NCI-H774 (cell line): ENCODE measurements around the gene FCGR2B.
A peak's percentile ranks its signal among the peaks of the same experiment; 100 is the strongest.
"Not testable (repeated sequence)": the region's sequence is repeated elsewhere in the genome, so short reads cannot be mapped to it uniquely, and the experiment has no call there.

Source experiments
- DNase-seq: peaks from one replicate; lab custom pipeline; 2025; lab: John Stamatoyannopoulos, UW

The FCGR2B gene

DNA sequence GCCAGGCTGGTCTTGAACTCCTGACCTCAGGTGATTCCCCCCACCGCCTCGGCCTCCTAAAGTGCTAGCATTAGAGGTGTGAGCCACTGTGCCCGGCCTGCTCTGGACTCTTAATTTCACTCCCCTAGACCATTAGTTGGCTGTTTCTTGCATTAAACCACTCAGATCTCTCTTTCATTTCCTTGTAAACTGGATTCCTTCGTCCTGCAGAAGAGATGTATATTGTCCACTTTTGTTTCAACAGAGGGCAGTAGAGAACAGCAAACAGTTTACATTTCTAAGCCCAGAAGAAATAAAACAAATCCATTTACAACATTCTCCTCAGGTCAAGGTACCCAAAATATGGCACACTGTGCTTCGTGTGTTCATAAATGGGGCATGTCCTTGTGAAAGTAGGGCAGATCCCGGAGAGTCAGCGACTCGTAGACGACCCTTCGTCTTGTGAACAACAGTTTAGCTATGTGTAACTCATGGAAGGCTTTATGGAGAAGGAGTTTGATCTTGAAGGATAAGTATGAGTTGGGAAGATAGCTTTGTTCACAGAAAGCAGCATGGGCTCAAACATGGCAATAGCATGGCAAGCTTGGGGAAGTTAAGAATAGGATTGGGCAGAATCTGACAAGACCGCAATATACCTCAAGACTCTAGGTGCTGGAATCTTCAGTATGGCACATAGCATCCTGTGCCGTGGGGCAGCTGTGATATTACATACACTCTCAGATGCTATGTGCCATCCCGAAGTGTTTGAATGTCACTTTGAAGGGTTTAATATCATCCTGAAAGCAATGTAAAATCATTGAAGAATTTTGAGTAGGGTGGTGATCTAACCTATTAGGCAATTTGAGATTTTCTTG, 15.2 kb upstream of the FCGR2B start:
- peak; percentile 4 for DNase-seq

DNA sequence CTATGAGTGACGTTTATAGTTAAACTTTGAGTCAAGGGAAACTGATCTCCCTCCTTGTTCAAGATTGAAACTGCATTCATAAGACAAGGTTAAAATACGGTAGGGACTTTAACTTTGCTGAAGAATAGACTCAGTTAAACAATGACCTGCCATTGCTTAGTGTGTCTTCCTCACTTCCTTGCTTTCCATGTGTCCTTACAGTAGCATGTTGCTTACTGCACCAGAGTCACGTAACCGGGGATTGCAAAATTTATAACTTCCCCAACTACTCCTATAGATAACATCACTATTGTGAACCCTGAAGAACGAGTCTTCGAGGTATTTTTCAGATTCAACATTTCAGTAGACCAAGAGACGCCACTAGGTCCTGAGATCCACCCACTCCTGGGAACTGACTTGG, 9.4 kb upstream of the FCGR2B start:
- not testable (repeated sequence) for DNase-seq

DNA sequence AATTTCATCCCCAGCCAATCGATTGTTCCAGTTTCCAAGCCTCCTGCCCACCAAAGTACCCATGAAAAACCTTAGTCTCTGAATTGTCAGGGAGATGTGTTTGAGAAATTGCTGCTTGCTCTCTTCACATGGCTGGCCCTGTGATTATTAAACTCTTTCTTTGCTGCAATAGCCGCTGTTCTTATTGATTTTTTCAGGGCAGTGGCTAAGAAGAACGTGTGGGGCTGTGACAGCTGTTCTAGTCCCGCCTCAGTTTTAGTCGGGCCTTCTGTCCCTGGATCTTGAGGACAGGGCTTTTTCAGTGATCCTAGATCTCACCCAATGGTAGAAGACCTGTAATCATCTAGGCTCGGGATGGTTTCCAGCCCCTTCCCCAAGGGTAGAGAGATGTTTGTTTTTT, 9.0 kb upstream of the FCGR2B start:
- DNase-seq: not testable (repeated sequence)

DNA sequence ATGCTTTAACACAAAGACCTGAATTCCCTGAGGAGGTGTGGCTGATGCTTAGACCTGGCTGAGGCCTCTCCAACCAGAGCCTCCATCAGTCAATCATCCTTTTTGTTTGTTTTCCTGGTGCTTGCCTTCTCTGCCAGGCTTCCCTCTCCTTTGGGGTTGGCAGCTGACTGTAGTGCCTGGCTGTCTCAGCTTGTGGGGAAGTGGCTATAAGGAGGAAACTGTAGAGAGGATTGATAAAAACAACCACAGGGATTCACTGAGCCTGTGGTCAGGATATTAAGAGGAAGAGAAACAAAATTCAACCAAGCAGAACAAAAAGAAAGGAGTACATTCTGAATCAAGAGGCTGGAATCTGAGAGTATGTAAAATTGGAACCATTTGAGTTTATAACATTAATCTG, 4.4 kb upstream of the FCGR2B start:
- not testable (repeated sequence) for DNase-seq

DNA sequence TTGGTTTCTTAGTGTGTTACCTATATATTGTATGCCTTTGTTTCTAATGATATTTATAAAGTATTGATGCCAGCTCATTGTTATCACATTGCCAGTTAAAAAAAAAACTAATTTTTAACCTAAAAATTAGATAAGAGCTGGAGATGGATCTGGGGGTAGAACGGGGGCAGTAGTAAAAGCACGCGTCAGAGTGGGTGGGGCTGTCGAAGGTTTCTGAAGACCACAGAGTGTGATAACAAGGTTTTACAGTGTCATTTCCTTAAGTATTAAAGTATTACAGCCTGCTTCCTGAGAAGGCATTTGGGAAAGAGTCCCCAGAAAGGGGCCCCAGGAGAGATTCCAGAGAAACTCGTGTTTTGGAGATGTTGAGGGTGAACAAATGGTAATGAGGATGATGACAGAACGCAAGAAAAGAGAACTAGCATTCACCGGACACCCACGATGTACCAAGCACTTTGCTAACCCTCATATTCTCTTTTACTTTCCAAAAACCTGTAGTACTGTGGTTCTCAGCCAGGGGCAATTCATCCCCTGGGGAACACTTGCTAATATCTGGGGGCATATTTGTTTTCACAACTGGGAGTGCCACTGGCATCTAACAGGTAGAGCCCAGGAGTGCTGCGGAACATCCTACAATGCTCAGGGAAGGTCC, 1.2 kb upstream of the FCGR2B start:
- DNase-seq: not testable (repeated sequence)

DNA sequence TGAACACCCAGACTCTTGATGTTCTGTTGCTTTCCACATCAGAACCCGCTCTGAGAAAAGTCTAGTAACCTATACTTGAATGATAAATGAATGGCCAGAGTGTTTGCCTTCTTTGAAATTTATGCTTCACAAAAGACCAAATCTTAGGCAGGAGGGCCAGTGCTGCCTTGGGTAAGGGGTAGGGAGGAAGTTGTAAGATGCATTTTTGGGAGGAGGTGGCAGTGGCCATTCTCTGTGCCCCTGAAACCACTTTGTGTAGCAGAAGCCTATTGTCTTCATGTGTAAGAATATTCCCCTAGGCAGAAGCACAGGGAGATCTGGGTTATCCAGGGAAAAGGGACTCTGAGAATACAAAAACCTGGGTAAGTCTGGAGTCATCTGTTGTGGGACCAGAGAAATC, 626 bp downstream of the FCGR2B start:
- DNase-seq: not testable (repeated sequence)

DNA sequence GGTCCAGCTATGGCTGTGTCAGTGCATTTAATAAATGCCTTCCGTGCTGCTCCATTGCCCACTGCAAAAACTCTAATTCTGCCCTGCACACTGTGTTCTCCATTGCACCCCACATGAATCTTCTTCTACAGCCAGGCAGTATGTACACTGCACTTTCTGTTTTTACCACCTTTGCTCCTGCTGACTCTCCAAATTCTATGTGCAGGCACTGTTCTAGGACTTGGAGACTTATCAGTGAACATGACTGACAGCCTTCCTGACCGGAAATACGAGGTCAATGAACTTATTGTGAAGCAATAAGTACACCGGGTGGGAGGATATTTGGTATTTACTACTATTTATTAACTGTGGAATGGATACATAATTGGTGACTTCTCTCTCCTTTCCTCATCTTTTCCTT, 1.7 kb downstream of the FCGR2B start:
- not testable (repeated sequence) for DNase-seq

DNA sequence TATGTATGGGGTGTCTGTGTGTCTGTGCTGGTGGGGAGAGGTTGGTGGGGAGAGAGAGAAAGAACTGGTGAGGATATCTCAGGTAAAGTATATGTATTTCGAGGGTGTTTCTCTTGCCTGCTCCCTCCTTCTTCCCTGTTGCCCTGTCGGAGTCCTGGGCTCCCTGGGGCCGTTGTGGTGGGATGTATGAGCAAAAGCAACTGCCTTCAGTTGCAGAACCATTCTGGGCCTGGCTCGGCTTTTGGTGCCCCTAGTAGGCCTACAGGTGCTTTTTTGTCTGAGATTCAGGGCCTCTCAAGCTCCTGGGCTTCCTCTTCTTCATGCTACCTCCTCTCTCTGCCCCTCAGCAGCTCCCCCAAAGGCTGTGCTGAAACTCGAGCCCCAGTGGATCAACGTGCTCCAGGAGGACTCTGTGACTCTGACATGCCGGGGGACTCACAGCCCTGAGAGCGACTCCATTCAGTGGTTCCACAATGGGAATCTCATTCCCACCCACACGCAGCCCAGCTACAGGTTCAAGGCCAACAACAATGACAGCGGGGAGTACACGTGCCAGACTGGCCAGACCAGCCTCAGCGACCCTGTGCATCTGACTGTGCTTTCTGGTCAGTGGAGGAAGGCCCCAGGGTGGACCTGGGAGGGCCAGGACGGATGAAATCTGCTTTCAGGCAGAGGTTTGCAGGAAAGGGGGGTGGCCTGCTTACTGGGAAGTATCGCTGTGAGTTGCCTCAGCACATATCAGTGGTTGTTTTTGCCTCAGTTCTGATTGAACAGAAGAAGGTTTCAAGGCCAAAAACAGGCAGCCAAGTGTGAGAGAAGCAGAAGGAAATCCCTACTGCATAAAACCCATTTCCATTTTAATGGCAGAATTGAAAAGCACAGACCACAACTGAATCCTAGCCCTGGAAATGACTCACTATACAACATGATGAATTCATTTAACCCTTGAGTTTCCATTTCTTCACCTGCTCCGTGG, 8.4 kb downstream of the FCGR2B start:
- not testable (repeated sequence) for DNase-seq

DNA sequence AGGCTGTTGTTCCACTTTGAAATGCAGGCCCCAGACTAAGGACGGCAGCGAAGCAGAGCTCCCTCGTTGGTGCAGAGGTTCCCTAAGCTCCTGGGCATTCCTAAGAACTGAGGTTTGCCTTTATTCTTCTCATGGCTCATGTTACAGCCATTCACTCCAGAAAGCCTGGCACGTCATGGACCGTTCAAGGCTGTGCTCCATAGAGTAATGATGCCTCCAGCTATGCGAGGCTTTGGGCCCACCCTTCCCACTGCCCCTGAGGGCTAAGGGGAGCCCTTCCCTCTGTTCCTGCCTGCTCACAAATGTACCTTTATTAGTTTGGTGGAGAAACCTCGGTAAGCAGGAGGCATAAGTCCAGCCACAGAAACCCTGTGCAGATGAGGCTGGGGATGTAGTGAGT, 10.5 kb downstream of the FCGR2B start:
- not testable (repeated sequence) for DNase-seq

DNA sequence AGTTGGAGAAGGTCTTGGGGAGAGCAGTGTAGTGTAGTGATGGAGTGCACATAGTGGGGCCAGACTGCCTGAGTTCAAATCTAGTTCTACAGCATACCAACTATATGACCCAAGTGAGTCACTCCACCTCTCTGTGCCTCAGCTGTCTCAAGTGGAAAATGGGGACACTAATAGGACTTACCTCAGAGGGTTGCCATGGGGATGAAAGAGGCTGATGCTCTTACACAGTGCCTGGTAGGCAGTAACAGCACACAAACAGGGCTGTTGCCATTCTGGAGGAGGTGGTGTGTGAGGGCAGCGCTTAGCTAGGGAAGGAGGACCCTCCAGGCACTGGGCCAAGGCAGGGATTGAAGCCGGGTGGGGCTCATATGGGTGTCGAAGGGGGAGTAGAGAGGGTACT, 11.5 kb downstream of the FCGR2B start:
- not testable (repeated sequence) for DNase-seq

DNA sequence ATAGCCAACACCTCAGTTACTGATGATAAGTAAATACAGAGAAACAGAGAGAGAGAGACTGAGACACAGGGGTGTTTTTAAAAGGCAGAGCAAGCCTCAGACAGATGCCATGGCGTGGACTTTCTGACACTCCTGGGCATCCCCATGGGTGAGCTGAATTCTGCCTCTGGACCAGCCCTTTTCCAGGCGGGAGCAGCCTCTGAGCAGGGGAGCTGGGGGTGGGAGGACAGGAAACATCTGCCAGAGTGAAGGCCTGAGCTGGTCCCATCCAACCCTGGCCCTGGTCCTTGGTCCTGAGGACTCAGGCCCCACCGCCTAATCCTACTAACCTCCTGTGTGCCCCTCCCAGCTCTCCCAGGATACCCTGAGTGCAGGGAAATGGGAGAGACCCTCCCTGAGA, 12.0 kb downstream of the FCGR2B start:
- DNase-seq: not testable (repeated sequence)

DNA sequence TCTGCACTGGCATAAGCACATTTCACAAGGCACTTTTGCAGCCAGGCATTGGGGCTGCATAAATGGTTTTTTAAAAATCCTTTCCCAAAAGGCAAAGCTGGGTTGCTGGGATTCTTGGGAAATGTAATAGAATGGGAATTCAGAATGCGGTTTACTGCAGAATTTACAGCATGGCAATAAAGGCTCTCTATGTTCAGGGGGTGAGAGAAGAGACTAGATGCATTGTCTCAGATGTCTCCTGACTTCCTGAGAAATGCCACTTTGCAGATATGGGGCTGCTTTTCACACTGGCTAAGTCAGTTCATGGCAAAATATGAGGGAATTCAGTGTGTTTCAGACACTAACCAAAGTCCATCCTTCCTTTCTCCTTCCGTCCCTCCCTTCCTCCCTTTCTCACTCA, 13.5 kb downstream of the FCGR2B start:
- no peak for DNase-seq

DNA sequence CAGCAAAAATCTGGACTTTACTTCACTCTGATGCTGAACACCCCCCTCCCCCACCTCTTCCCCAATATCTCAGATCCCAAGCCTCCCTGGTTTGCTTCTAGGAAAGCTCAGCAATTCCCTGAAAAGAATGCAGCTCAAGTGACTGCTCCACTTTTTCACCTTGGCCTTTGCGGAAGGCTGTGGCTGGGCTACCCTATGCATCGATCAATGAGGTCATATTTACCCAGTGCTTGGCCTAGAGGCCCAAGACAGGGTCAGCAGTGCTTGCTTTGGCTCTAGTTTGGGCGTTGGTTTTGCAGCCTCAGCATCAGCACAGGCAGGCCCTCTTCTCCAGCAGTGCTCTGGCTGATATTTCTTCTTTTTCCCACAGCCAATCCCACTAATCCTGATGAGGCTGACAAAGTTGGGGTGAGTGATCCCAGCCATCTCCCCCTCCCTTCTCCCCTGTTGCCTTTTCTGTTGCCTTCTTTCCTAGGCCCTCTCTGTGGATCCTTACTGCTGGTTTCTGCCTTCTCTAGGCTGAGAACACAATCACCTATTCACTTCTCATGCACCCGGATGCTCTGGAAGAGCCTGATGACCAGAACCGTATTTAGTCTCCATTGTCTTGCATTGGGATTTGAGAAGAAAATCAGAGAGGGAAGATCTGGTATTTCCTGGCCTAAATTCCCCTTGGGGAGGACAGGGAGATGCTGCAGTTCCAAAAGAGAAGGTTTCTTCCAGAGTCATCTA, 14.2 kb downstream of the FCGR2B start:
- no peak for DNase-seq

DNA sequence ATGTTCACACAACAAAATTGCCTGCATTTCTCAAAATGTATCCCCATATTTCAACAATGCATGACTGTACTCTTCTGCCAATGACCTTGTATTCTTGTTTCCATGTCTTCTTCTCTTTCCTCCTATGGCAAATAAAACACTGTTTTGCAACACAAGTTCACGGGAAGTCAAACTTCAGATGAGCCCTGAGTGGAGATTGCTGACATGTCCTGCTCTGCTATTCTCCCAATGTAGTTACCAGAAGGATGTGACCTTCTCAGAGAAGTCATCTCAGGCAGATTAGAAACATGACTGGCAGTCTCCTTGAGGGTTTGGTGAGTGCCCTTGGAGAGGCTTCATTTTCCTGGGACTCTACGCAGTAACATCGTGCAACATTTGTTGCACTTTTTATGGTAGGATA, 15.6 kb downstream of the FCGR2B start:
- DNase-seq: no peak

DNA sequence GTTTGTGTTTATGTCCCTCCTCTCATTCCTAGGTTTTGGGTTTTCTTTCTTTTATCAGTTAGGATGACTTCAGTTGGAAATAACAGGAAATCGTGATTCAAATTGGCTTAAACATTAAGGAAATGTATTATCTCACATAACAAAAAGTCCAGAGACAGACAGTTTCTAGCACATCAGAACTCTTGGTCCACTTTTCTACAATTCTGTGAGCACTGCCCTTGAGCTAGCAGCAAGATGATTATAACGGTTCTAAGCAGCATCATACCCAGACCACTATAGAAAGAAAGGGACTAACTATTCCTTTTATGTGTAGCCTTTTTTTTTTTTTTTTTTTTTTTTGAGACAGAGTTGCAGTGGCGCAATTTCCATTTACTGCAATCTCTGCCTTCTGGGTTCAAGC, 18.9 kb downstream of the FCGR2B start:
- DNase-seq: no peak

DNA sequence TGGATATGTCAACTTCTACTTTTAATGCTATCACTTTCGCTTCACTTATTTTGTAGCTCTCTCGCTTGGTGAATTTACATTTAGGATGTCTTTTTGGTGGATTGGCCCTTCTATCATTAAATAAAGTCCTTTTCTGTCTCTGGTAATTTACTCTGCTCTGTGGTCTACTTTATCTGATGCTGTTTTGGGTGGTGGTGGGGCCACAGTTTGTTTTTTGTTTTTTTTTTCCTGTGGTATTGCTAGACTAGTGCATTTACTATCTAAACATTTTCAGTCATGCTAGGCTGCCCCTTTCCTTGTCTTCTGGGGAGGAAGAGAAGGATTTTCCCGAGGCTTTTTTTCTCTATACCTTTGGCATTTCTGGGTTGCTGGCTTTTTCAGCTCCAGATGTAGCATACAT, 26.0 kb downstream of the FCGR2B start:
- DNase-seq: no peak

DNA sequence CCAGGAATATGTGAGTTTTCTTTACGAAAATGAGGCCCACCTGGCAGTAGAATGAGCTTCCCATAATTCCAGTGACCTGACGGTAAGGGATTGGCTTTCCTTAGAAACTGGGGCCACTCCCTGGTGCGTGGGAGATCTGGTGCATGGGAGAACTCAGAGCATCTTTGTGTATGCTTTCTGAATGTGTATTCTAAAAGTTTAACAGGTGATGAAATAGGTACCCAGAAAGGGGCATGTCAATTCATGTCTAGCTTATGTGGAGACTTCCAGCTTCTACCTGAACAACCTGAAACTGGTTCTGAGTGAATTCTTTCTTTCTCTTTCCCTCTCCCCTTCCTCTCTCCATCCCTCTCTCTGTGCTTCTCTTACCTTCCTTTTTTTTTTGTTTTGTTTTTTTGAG, 28.9 kb downstream of the FCGR2B start:
- no peak for DNase-seq

DNA sequence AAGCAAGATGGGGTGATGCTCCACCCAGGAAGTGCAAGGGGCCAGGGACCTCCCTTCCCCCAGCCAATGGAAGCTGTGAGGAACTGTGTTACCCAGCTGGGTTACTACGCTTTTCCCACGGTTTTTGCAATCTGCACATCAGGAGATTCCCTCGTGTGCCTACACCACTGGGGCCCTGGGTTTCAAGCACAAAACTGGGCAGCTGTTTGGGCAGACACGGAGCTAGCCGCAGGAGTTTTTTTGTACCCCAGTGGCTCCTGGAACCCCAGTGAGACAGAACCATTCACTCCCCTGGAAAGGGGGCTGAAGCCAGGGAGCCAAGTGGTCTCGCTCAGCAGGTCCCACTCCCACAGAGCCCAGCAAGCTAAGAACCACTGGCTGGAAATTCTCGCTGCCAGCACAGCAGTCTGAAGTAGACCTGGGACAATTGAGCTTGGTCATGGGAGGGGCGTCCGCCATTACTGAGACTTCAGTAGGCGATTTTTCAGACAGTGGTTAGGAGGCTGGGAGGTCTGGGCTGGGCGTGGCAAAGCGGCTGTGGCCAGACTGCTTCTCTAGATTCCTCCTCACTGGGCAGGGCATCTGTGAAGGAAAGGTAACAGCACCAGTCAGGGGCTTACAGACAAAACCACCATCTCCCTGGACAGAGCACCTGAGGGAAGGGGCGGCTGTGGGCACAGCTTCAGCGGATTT, 30.2 kb downstream of the FCGR2B start:
- DNase-seq: peak; percentile 7

DNA sequence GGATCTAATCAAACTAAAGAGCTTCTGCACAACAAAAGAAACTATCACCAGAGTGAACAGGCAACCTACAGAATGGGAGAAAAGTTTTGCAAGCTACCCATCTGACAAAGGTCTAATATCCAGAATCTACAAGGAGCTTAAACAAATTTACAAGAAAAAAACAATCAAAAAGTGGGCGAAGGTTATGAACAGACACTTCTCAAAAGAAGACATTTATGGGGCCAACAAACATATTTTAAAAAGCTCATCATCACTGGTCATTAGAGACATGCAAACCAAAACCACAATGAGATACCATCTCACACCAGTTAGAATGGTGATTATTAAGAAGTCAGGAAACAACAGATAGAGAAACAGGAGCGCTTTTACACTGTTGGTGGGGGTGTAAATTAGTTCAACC, 35.4 kb downstream of the FCGR2B start:
- DNase-seq: not testable (repeated sequence)

DNA sequence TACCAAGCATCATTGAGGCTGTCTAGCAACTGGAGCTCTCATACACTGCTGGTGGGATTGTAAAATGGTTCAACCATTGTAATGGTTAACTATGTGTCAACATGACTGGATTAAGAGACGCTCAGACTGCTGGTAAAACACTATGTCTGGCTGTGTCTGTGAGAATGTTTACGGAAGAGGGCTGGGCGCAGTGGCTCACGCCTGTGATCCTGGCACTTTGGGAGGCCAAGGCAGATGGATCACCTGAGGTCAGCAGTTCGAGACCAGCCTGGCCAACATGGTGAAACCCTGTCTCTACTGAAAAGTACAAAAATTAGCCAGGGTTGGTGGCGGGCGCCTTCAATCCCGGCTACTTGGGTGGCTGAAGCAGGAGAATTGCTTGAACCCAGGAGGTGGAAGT, 39.3 kb downstream of the FCGR2B start:
- peak; percentile 70 for DNase-seq

DNA sequence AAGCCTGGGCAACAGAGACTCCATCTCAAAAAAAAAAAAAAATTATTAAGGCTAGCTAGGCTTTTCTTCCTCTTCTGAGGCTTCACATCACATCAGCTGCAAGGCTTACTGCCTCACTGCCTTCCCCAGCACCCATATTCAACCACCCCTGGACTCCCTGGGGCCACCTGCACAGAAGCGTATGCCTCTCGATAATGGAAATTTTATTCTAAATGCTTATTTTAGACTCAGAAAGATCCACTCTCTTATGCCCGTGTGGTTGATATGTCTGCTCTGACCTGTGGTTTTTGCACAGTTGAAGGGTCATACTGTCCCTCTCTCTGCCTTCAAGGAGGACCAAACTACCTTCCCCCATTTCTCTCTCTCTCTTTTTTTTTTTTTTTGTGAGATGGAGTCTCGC, 42.6 kb downstream of the FCGR2B start:
- no peak for DNase-seq
